ENCODE measurements around the gene OPTN.
A peak's percentile ranks its signal among the peaks of the same experiment; 100 is the strongest.
"Not testable (repeated sequence)": the region's sequence is repeated elsewhere in the genome, so short reads cannot be mapped to it uniquely, and the experiment has no call there.

Gene OPTN

DNA sequence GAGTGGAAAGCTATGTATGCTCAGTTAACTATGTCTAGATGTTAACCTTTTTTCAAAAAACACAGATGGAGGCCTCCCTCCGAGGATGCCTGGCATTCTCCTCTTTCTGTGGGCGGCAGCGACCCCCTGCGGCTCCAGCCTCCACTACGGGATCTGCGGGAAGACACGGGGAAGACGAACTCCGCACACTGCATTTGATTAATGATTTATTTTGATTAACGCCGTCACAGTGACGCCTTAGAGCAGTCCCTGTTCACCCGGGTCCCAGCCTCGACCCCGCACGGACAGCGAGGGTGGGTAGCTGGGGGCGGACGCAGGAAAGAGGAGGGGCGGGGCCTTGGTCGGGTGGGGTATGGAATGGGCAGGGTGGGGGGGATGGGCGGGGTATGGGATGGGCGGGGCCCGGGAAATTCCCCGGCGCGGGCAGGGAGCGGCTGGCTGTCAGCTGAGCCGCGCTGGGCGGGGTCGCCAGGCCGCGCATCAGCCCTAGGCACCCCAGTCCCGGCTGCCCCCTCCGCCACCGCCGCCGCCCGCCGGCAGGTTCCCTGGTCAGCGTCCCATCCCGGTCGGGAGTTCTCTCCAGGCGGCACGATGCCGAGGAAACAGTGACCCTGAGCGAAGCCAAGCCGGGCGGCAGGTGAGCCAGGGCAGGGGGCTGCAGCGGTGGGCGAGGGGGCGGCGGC, at the start of gene OPTN:
TSS of gene OPTN (plus strand) at position 498 of the 683 bp plus-strand sequence. CDS start 8,960 bp downstream, outside the sequence.
- peak; percentile 89 for DNase-seq (ENCODE audit: low spot score)

DNA sequence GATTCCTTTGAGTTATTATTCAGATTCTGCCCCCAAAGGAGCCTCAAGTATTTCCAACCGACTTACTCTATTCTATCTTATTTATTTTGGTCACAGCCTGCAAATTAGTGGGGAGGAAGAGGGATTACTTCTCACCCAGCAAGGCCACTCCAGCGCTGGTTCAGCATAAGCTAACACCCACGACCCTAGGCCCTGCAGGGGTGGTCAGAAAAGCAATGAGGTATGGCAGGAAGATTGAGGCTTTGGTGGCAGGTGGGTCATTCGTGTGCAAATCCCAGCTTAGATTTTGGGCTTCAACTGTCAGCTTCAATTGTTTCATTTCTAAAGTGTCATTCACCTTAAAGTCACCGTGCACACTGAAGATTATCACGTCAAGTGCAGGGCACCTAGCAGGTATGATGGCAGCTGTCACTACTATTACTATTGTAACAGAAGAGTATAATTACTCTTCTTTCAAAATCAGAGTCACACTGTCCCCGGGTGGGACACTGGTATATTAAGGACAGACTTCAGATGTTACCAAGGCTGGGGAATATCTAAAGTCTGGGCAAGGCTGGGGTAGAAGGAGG, 48.8 kb upstream of the OPTN start:
- DNase-seq (ENCODE audit: low spot score): no peak

DNA sequence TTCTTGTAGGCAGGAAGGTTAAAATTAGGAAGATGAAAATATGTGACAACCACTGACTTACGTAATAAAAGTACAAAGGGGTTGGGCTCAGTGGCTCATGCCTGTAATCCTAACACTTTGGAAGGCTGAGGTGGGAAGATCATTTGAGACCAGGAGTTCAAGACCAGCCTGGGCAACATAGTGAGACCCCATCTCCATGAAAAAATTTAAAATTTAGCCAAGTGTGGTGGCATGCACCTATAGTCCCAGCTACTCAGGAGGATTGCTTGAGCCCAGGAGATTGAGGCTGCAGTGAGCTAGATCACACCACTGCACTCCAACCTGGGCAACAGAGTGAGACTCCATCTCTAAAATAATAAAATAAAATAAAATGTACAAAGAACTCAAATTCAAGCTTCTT, 46.8 kb upstream of the OPTN start:
- DNase-seq (ENCODE audit: low spot score): not testable (repeated sequence)

DNA sequence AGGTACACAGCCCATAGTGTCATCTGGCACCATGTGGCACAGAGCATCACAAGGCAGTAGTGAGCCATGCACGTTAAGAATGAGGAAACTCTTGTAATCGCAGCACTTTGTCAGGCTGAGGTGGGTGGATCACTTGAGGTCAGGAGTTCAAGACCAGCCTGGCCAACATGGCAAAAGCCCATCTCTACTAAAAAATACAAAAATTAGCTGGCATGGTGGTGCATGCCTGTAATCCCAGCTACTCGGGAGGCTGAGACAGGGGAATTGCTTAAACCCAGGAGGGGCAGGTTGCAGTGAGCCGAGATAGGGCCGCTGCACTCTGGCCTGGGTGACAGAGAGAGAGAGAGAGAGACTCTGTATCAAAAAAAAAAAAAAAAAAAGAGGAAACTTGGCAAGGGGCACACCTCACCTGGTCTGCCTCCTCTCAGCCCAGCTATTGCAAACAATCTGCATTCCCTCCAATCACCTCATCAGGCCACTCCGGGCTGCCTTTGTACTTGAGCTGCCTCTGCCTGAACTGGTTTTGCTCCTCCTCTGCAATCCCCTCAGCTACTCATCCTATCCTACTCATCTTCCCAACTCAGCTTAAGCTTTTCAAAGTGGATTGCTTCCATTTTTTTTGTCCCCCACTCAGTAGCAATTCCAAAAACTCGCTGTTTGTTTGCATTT, 46.0 kb upstream of the OPTN start:
- no peak for DNase-seq (ENCODE audit: low spot score)

DNA sequence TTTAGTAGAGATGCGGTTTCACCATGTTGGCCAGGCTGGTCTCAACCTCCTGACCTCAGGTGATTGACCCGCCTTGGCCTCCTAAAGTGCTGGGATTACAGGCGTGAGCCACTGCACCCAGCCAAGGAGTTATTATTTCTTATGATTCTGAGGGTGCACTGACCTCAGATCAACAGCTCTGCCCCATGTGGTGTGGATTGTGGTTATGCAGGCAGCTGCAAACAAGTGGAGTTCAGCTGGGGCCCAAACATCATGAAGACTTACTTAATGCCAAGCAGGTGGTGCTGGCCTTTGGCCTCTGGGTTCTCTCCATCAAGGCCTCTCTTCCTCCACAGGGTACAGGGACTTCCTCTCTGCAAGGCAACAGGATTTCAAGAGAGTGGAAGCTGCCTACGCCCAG, 45.1 kb upstream of the OPTN start:
- DNase-seq (ENCODE audit: low spot score): no peak

DNA sequence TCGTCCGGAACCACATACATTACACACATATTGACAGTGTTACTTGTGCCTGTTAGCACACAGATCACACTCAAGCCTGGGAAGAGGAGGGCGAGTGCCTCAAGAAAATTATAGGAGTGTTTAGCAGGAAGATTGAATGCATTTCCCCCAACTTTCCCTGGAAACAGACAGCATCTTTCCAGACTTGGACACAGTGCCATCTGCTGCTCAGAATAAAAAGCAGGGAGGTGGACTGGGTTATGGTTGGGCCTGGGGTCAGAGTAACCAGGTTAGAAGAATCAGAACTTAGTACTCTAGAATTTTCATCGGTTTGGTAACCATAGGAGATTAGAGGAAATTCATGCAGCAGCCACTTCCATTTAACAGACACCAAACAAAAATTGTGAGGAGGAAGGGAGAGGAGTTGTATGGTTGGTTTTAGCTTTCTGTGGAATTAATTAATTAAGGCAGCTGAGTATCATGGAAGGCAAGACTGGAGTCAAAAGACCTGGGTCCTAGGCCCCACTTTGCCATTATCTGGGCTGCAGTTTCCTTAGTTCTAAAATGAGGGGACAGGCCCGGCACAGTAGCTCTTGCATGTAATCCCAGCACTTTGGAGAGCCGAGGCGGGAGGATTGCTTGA, 43.4 kb upstream of the OPTN start:
- no peak for DNase-seq (ENCODE audit: low spot score)

DNA sequence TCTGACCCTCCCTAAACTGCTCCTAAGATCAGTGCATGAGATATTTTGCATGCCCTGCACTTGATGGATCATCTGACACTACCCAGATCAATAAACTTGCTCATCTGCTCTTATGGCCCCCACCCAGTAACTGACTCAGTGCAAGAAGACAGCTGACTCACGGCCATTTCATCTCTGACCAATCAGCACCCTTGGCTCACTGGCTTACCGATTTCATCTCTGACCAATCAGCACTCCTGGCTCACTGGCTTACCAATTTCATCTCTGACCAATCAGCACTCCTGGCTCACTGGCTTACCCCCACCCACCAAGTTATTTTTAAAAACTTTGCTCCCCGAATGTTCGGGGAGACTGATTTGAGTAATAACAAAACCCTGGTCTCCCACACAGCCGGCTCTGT, 37.2 kb upstream of the OPTN start:
- DNase-seq (ENCODE audit: low spot score): no peak

DNA sequence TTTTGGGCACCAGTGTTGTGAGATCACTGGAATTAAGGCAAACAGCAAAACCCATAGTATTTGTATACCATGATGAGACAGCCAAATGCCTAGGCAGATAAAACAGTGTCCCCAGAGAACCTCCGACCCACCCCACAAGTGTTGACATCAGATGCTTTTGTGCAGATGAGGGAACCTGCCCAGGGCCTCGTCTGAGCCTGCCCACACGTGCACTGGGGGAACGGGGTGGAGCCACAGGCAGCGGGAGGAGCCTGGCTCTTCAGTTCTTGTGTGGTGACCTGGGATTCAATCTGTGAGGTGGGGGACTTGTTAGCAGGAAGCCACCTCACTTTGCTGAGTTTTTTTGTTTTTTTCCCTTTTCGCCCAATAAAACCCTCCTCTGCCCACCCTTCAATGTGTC, 33.4 kb upstream of the OPTN start:
- no peak for DNase-seq (ENCODE audit: low spot score)

DNA sequence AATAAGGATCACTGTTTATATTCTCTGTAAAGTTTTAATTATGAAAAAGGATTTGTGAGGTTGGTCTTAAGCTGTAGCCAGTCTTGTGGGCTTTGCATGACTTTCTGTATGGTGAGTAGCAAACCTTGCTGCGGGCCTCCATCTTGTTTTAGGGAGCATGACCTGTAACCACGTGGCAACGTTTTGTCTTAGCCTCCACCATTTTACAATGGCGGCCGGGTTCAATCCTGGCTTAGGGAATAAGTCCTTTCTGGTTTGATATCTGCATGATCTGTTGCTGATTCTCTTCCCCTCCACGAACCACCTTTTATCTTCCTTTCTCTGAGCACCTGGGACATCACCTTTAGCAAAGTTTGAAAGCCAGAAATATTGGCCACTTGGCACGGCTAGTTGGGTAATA, 32.5 kb upstream of the OPTN start:
- DNase-seq (ENCODE audit: low spot score): no peak

DNA sequence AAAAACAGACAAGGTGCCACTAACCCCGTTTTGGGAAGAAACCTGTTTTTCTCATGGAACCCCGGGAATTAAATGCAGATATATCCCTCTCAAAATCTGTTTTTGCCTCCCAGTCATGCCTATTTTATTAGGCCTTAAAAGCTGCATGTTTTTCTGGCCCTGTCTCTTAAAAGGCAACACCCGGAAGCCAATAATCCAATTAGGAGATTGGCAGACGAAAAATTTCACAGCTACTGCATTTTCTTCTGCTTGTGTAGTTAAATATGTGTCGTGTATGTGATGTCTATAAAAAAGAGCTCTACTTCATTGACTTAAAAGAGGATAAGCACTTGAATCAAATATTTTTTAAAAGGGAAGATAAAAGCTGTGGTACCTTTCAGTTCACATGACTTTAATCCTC, 31.9 kb upstream of the OPTN start:
- no peak for DNase-seq (ENCODE audit: low spot score)

DNA sequence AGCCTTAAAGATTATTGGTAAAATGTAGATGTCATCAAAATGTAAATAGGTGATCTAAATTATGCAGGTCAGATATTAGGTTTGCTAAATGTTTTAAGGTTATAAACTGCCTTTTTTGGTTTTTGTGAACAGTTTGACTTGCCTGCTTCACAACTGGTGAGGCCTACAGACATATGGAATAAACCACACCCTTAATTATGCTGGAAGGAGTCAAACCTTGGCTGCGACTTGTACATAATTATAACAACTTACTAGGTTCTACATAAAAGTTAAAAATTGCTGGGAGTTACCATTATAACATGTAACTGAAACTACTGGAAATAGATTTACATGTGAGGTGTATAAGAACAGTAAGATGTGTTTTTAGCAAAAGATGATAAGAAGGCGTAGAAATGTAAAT, 31.5 kb upstream of the OPTN start:
- no peak for DNase-seq (ENCODE audit: low spot score)

DNA sequence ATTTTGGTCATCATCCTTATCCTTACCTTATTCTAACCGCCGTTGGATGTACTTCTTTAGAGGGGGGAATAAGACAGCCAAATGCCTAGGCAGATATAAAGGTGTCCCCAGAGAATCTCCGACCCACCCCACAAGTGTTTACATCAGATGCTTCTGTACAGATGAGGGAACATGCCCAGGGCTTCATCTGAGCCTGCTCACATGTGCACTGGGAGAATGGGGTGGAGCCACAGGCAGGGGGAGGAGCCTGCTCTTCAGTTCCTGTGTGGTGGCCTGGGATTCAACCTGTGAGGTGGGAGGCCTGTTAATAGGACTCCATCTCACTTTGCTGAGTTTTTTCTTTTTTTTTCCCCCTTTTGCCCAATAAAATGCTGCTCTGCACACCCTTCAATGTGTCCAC, 27.6 kb upstream of the OPTN start:
- DNase-seq (ENCODE audit: low spot score): no peak

DNA sequence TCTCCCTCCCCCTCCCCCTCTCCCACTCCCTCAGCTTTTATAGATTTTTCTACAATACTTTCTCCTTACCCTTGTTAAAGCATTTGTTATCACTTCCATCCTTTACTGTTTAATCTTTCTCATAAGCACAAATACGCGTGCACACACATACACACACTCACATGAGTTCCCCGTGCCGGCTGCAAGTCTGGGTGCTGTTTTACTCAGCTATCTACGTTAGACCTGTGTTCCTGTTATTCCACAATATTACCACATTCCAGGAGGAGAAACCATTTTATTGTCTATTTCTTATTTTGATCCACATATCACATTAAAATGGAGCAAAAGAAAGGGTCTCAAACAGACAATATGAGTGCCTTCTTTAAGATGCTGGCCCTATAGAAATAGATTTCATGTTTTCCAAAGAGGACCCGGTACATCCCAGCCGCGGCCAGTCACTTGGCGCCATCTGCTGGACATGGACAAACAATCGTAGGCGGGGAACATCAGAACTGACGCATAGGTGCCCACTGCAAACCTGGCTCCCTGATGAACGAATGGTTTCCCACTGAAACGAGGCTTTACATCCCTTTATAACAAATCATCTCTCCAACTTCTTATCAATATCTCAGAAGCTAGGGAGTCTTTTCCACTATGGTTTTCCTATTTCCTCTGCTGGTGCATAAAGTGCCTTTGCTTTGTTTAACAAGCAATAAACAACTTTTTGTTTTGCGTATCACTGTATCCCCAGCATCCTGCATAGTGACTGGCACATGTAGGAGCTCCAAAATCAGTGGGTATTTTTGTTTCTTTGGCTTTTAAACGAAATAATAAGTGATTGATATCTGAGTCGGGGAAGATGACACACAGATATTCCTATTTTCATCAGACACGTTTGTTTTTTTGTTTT, 25.2 kb upstream of the OPTN start:
- peak; percentile 77 for DNase-seq (ENCODE audit: low spot score)

DNA sequence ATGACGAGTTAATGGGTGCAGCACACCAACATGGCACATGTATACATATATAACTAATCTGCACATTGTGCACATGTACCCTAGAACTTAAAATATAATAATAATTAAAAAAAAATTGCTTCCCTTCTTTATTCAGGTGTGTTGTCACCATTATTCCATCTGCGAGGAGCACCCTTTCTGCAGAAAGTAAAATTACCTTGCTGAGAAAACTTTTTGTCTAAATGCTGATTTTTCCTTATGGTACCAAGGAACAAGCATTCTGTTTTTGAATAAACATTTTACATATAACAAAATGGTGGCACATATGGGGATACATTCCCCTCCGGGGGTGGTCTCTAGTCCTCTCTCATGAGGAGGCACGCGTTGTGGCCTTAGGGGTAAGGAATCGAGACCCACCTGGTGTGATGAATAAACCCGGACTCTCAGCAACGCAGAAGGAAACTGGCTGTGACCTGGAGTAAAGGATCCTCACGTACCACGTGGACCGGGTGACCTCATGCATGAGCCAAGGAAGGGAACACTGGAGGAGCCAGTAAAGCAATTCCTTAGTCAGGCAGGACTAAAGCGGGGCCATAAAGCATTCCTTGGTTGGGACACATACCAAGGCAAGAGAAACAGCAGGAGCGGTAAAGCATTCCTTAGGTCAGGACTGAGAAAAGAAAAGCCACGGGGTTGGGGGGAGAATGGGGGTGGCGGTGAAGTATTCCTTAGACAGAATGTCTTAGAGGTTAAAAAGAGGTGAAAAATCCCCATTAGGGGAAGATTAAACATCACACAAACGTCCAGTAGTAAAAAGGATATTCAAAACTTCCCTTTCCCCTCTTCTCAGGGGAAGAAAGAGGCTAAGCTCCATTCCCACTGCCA, 20.8 kb upstream of the OPTN start:
- no peak for DNase-seq (ENCODE audit: low spot score)

DNA sequence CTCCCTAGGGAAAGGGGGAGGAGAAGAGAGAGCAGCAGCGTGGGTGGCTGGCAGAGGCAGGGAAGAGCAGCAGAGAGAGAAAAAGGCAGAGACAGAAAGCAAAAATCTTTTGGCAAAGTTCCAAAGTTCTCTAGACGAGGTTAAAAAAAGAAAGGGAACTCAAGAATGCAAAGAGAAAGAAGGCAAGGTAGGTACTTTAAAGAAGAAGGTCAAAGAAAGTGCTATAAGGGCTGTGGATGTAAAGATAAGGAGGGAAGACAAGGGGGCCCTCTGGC, 20.2 kb upstream of the OPTN start:
- no peak for DNase-seq (ENCODE audit: low spot score)

DNA sequence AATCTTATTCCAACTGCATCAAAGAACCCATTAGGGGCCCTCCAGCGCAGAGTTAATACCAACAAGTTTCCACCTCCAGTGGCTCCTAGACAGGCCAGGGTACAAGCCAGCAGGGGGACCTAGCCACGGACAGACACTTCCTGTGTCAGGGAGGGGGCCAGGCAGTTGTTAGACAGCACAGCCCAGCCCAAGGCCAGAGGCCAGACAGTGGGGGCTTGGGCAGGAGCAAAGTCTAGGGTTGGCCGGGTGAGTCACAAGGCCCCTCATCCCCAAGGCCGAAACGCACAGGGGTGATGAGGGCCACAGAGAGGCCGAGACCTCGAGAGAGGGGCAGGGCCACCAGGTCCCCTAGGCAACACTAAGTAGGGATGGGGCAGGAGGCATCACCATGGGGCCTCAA, 19.3 kb upstream of the OPTN start:
- DNase-seq (ENCODE audit: low spot score): no peak

DNA sequence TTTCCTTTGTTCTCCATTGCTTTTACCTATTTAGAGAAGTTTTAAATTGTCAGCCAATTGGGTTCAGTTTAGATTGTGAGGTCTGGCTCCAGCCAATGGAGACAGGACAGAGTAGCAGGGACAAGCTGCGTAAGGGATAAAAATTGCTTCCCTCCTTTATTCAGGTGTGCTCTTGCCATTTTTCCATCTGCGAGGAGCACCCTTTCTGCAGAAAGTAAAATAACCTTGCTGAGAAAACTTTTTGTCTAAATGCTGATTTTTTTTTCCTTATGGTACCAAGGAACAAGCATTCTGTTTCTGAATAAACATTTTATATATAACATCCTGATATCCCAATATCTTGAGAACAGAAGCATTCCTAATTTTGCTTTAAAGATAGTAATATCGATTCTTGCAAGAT, 16.3 kb upstream of the OPTN start:
- not testable (repeated sequence) for DNase-seq (ENCODE audit: low spot score)

DNA sequence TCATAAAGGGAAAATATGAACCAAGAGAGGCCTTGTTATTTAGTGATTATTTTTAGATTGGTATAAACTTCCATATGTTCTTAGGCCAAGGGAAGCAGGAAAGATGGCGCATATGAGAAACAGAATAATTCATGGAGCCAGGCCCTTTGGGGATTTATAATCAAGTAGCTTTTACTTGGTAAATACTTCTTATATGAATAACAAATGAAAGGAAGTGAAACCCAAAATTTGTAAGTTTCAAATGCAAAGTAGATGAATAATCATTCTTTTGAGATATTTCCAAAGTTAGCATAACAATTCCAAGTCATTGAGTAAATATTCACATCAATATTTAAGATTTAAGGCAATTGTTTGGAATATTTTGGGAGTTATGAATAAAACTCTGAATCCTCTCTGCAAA, 13.9 kb upstream of the OPTN start:
- DNase-seq (ENCODE audit: low spot score): no peak

DNA sequence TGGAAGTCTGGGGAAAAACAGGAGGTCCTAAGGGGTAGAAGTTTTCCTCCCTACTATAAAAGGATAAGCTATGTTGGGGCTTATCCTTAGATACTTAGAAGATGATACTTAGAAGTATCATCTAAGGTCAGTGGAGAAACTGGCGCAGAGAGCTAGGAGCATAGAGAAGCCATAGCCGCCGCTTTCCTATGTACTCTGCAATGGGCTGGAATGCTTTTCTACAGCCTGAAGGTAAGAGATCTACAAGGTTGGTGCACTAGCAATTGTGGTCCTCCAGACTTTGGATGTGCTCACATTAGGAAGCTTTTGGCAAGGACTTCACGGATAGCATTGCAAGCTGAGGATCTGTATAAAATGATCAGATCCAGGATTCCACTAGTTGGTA, 12.4 kb upstream of the OPTN start:
- DNase-seq (ENCODE audit: low spot score): no peak

DNA sequence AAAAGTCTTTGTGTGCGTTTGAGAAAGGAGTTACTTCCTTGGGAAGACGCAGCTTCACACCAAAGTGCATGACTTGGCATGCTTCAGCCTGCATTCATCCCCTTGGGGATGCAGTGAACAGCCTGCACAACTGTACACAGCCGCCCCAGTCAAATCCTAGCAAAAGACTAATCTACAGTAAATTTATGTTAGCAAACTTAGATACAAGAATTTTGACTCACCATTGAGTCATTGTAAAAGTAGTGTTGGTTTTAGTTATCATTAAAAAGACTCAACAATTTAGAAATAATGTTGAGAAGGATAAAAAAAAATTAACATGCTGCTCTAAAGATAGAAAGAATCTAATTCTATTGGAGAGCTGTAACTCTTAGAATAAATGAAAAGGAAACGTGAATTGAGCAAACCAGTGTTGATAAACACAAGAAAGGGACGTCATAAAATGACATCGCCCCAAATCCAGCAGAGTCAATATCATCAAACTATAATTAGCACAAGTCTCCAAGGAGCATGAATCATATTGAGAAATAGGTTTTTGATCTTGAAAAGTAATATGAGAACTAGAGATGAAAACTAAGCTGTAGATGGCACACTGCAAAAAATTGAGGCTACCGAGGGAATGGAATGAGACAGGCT, 11.9 kb upstream of the OPTN start:
- no peak for DNase-seq (ENCODE audit: low spot score)

DNA sequence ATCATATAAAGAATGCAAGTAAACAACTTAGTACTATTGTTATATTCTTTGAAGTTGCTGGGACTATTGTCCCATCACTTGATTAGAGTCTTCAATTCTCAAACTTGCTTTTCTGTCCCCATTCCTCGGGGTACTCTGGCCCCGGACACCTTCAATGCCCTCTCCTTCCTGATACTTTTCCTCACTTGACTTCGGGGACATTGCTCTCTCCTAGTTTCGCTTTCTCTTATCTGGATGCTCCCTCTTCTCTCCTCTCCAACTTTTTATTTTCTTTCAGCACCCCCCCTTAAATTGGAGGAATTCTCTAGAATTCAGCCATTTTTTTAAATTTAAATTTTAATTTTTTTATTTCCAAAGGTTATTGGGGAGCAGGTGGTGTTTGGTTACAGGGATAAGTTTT, 10.6 kb upstream of the OPTN start:
- DNase-seq (ENCODE audit: low spot score): no peak
